ENCODE results near the gene ASB2. TPM values are rescaled to one million over a fixed set of nuclear protein-coding genes. Genes with fewer than 3 reads are reported as not detected.

ASB2 gene
- polyA plus RNA-seq, 1 donor from 2014 or later: 0.26 TPM

DNA sequence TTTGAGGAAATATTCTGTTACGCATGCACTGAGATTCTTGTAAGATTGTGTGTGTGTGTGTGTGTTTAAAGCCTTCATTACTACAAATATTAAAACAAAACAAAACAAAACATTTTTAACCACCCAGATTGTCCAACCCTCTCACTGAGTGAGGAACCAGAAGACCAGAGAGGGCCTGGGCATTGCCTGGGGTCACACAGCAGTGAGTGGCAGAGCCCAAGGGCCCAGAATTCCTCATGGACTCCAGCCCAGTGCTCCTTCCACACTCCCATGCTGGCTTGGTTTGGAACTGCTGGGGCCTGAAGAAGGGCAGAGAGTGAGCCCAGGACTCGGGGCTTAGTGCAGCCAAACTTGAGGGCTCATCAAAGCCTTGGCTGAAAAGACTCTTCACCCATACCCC lies 48.2 kb upstream of the ASB2 start:
- Histone ChIP-seq H3K36me3 (ENCODE audit: insufficient read depth, low read length) (no peaks in the 10 kb centered on the region), H4K20me1 (ENCODE audit: insufficient read depth) (no peaks in the 10 kb centered on the region), H3K27ac (ENCODE audit: low read length) (no peak overlapping the region), H3K27me3 (ENCODE audit: insufficient read depth, low read depth, low read length) (no peaks in the 10 kb centered on the region), H3K9me2 (ENCODE audit: insufficient read depth, low read length) (no peaks in the 10 kb centered on the region), H2AFZ (ENCODE audit: low read depth, low read length) (no peak overlapping the region), H3K79me2 (replicated peaks; ENCODE audit: insufficient read depth, low read length) (no peaks in the 10 kb centered on the region), H3K9me3 (ENCODE audit: low read length) (no peaks in the 10 kb centered on the region), H3K4me3 (ENCODE audit: low read length) (no peak overlapping the region), H3F3A (ENCODE audit: insufficient read depth, low read length, poor library complexity, severe bottlenecking) (no peaks in the 10 kb centered on the region), H3K4me2 (ENCODE audit: low read length) (no peak overlapping the region), H3K9ac (ENCODE audit: low read length) (no peak overlapping the region)
- no peak for TF ChIP-seq POLR2AphosphoS5 (IDR thresholded peaks at IDR 0.05)
- TF ChIP-seq, protein P1, sequence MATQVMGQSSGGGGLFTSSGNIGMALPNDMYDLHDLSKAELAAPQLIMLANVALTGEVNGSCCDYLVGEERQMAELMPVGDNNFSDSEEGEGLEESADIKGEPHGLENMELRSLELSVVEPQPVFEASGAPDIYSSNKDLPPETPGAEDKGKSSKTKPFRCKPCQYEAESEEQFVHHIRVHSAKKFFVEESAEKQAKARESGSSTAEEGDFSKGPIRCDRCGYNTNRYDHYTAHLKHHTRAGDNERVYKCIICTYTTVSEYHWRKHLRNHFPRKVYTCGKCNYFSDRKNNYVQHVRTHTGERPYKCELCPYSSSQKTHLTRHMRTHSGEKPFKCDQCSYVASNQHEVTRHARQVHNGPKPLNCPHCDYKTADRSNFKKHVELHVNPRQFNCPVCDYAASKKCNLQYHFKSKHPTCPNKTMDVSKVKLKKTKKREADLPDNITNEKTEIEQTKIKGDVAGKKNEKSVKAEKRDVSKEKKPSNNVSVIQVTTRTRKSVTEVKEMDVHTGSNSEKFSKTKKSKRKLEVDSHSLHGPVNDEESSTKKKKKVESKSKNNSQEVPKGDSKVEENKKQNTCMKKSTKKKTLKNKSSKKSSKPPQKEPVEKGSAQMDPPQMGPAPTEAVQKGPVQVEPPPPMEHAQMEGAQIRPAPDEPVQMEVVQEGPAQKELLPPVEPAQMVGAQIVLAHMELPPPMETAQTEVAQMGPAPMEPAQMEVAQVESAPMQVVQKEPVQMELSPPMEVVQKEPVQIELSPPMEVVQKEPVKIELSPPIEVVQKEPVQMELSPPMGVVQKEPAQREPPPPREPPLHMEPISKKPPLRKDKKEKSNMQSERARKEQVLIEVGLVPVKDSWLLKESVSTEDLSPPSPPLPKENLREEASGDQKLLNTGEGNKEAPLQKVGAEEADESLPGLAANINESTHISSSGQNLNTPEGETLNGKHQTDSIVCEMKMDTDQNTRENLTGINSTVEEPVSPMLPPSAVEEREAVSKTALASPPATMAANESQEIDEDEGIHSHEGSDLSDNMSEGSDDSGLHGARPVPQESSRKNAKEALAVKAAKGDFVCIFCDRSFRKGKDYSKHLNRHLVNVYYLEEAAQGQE (IDR thresholded peaks at IDR 0.05; ENCODE audit: borderline replicate concordance): no peak
- no peak for TF ChIP-seq MXI1 (conservative IDR thresholded peaks at IDR 0.05; ENCODE audit: poor library complexity, severe bottlenecking)
- TF ChIP-seq, protein P2, sequence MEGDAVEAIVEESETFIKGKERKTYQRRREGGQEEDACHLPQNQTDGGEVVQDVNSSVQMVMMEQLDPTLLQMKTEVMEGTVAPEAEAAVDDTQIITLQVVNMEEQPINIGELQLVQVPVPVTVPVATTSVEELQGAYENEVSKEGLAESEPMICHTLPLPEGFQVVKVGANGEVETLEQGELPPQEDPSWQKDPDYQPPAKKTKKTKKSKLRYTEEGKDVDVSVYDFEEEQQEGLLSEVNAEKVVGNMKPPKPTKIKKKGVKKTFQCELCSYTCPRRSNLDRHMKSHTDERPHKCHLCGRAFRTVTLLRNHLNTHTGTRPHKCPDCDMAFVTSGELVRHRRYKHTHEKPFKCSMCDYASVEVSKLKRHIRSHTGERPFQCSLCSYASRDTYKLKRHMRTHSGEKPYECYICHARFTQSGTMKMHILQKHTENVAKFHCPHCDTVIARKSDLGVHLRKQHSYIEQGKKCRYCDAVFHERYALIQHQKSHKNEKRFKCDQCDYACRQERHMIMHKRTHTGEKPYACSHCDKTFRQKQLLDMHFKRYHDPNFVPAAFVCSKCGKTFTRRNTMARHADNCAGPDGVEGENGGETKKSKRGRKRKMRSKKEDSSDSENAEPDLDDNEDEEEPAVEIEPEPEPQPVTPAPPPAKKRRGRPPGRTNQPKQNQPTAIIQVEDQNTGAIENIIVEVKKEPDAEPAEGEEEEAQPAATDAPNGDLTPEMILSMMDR (IDR thresholded peaks at IDR 0.05; ENCODE audit: poor library complexity, severe bottlenecking): no peak
- TF ChIP-seq TAF1 (IDR thresholded peaks at IDR 0.05; ENCODE audit: low read depth): no peak
- no peak for TF ChIP-seq EP300 (conservative IDR thresholded peaks at IDR 0.05; ENCODE audit: poor library complexity, severe bottlenecking)
- TF ChIP-seq RAD21 (conservative IDR thresholded peaks at IDR 0.05): no peak
- TF ChIP-seq EZH2 (IDR thresholded peaks at IDR 0.05; ENCODE audit: borderline replicate concordance, insufficient read depth, low read length, poor library complexity, severe bottlenecking): no peak
- no peak for TF ChIP-seq SMC3 (conservative IDR thresholded peaks at IDR 0.05; ENCODE audit: poor library complexity)

DNA sequence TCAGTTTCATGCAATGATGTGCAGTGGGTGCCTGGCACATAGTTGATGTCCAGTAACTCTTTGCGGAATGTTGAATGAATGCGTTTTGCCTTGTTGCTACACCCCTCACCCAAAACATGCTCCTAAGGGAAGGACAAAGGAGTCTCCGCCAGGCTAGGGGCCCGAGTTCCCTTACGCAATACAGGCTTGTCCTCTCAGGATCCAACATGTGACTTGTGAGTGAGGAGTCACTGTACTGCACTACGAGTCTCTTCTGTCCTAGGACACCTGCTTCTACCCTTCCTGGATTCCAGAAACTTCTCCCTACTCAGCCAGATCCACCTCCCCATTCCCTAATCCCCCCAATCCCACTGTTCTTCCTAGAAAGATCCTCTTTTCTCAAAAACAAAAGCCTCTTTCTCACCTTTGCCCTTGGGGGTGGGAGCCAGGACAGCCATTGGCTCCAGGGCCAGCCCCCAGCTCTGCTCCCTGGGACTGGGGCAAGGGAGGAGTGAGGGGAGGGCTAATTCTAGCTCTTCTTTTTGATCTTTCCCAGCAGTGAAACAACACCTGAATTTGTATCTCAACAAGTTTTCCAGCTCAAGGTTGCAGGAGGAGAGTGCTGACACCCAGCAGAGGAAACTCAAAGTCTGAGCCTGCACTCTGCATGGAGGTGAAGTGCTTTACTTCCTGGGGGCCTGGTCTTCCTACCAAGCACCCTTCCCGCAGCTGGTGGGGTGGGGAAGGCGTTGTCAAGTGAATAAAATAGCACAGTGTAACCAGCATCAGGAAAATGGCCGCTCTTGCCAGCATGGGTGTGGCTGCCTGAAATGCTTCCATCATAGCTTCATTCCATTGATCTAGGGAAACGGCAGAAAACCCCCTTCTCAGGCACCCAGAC lies 46.4 kb upstream of the ASB2 start:
- Histone ChIP-seq H3K9me2 (ENCODE audit: insufficient read depth, low read length) (no peaks in the 10 kb centered on the region), H3K79me2 (replicated peaks; ENCODE audit: insufficient read depth, low read length) (no peaks in the 10 kb centered on the region), H3K36me3 (ENCODE audit: insufficient read depth, low read length) (no peaks in the 10 kb centered on the region), H2AFZ (ENCODE audit: low read depth, low read length) (no peak overlapping the region), H3K4me3 (ENCODE audit: low read length) (no peak overlapping the region), H3F3A (ENCODE audit: insufficient read depth, low read length, poor library complexity, severe bottlenecking) (no peaks in the 10 kb centered on the region), H3K27me3 (ENCODE audit: insufficient read depth, low read depth, low read length) (no peaks in the 10 kb centered on the region), H3K4me2 (ENCODE audit: low read length) (no peak overlapping the region), H3K27ac (ENCODE audit: low read length) (no peak overlapping the region), H4K20me1 (ENCODE audit: insufficient read depth) (no peaks in the 10 kb centered on the region), H3K9ac (ENCODE audit: low read length) (no peak overlapping the region), H3K9me3 (ENCODE audit: low read length) (no peaks in the 10 kb centered on the region)
- TF ChIP-seq SMC3 (conservative IDR thresholded peaks at IDR 0.05; ENCODE audit: poor library complexity): no peak
- no peak for TF ChIP-seq POLR2AphosphoS5 (IDR thresholded peaks at IDR 0.05)
- TF ChIP-seq EP300 (conservative IDR thresholded peaks at IDR 0.05; ENCODE audit: poor library complexity, severe bottlenecking): no peak
- TF ChIP-seq, protein P2 (IDR thresholded peaks at IDR 0.05; ENCODE audit: poor library complexity, severe bottlenecking): no peak
- TF ChIP-seq, protein P1 (IDR thresholded peaks at IDR 0.05; ENCODE audit: borderline replicate concordance): no peak
- no peak for TF ChIP-seq RAD21 (conservative IDR thresholded peaks at IDR 0.05)
- TF ChIP-seq EZH2 (IDR thresholded peaks at IDR 0.05; ENCODE audit: borderline replicate concordance, insufficient read depth, low read length, poor library complexity, severe bottlenecking): no peak
- no peak for TF ChIP-seq MXI1 (conservative IDR thresholded peaks at IDR 0.05; ENCODE audit: poor library complexity, severe bottlenecking)
- TF ChIP-seq TAF1 (IDR thresholded peaks at IDR 0.05; ENCODE audit: low read depth): no peak
